Measurements from ENCODE around the gene SETD1A.

The SETD1A gene

GRCh38 chr16:30957456-30958174, at the start of gene SETD1A:
SETD1A (plus strand) TSS chr16:30957754; CDS start chr16:30958732, 978 bp downstream.
- DNase-seq (ENCODE audit: low read depth), result peak; percentile 92

- DNase-seq (ENCODE audit: low read depth), result no peak
Observed at GRCh38 chr16:30910427-30911029, 47.0 kb upstream of the SETD1A start.

- no peak for DNase-seq (ENCODE audit: low read depth)
Observed at GRCh38 chr16:30912794-30913412, 44.7 kb upstream of the SETD1A start.

- DNase-seq (ENCODE audit: low read depth), result no peak
Observed at GRCh38 chr16:30914830-30915229, 42.7 kb upstream of the SETD1A start.

GRCh38 chr16:30918614-30919013, 38.9 kb upstream of the SETD1A start:
- DNase-seq (ENCODE audit: low read depth), result no peak

- DNase-seq (ENCODE audit: low read depth), result no peak
Observed at GRCh38 chr16:30920891-30921290, 36.7 kb upstream of the SETD1A start.

GRCh38 chr16:30921459-30921747, 36.2 kb upstream of the SETD1A start:
- DNase-seq (ENCODE audit: low read depth), result peak; percentile 79

GRCh38 chr16:30921748-30922419, 35.7 kb upstream of the SETD1A start:
- no peak for DNase-seq (ENCODE audit: low read depth)

- peak; percentile 99 for DNase-seq (ENCODE audit: low read depth)
Observed at GRCh38 chr16:30922420-30922959, 35.1 kb upstream of the SETD1A start.

- DNase-seq (ENCODE audit: low read depth), result peak; percentile 100
Observed at GRCh38 chr16:30922960-30923535, 34.5 kb upstream of the SETD1A start.

GRCh38 chr16:30923554-30924075, 33.9 kb upstream of the SETD1A start, which contains the start of gene FBXL19:
FBXL19 (plus strand) TSS chr16:30923572; CDS start chr16:30925755, 2,183 bp downstream.
- DNase-seq (ENCODE audit: low read depth), result no peak

GRCh38 chr16:30924076-30924912, 33.3 kb upstream of the SETD1A start:
- no peak for DNase-seq (ENCODE audit: low read depth)

GRCh38 chr16:30924913-30925631, 32.5 kb upstream of the SETD1A start:
- no peak for DNase-seq (ENCODE audit: low read depth)

- no peak for DNase-seq (ENCODE audit: low read depth)
Observed at GRCh38 chr16:30925632-30925987, 31.9 kb upstream of the SETD1A start.

GRCh38 chr16:30925995-30926811, 31.4 kb upstream of the SETD1A start:
- DNase-seq (ENCODE audit: low read depth), result no peak

GRCh38 chr16:30926937-30927788, 30.4 kb upstream of the SETD1A start:
- no peak for DNase-seq (ENCODE audit: low read depth)

- DNase-seq (ENCODE audit: low read depth), result no peak
Observed at GRCh38 chr16:30927789-30928378, 29.7 kb upstream of the SETD1A start.

GRCh38 chr16:30928390-30928789, 29.2 kb upstream of the SETD1A start:
- no peak for DNase-seq (ENCODE audit: low read depth)

Measured in fibroblast of the conjunctiva (primary cell).